NCI-H82 (cell line): Measurements from ENCODE around the gene FGGY.
"Not testable (repeated sequence)": the region's sequence is repeated elsewhere in the genome, so short reads cannot be mapped to it uniquely, and the experiment has no call there.

Source experiments
- DNase-seq: peaks from one replicate; lab custom pipeline; 2025; lab: John Stamatoyannopoulos, UW

Gene FGGY

GRCh38 chr1:59640851-59641250, 344.0 kb downstream of the FGGY start:
- DNase-seq, result no peak

DNA sequence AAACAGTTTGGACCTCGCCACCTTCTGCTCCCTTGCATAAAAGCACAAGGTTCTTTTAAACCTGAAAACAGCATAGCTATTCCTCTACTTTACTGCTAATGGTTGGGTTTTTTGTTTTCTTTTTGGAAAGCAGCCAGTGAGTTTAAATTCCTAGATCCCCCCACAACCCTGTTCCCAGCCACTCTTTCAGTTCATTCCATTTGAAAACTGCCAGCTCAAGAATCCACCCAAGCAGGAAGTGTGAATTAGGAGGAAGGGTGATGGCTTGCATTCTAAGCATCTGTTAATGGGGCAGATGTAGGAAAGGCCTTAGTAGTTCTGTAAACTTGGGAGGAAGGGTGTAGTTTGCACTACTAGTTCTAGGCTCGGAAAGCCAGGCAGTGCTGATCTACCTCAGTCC, 344.9 kb downstream of the FGGY start:
- DNase-seq, result no peak

DNA sequence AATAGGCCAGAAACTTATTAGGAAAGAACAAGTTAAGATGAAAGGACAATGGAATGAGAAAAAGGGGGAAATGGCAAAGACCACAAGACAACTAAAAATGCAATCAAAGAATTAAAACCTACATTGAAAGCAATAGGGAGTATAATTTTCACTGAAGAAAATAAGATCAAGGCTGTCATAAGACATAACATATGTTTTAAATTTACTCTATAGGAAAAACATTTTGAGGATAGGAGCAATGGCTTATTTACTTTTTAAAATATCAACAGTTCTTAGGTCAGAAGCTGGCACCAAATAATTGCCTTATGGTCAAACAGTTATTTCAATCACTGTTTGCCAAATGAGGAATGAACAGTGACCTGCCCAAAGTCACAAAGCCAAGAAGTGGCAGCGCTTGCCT, 346.6 kb downstream of the FGGY start:
- no peak for DNase-seq

DNA sequence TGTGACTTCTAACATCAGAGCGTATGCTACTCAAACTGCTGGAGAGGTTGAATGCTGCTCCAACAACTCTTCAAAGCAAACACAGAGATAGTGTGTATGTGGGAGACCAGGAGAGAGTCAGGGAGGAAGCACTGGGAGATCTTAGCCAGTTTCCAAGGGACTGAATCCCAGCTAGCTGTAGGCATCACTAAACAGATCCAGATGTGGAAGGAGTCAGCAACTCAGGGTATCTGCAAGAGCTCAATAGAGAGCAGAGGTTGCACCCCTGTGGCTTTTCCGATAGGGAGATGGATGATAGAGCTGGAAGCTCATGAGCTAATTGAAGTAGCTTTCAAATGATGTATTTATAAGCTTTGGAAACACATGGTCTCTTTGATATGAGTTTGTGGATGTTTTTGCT, 349.0 kb downstream of the FGGY start:
- peak; percentile 11 for DNase-seq

GRCh38 chr1:59653142-59653958, 356.5 kb downstream of the FGGY start:
- not testable (repeated sequence) for DNase-seq

DNA sequence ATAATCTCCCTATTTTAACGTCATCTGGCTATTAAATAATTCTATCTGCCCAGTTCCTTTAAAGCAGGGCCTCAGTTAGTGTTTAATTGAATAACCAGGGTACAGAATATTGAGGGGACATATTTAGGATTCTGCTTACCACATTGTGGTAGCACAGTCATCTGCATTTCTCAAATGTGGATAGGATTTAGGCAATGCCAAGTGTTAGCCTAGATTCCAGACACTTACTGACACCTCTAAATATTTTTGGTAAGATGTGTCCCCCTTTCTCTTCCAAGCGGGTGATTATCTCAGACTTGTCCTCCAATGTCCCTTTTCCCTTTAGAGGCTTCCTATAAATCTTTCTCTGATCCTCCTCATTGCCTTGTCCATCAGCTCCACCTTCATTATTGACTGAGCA, 357.1 kb downstream of the FGGY start:
- DNase-seq, result no peak

DNA sequence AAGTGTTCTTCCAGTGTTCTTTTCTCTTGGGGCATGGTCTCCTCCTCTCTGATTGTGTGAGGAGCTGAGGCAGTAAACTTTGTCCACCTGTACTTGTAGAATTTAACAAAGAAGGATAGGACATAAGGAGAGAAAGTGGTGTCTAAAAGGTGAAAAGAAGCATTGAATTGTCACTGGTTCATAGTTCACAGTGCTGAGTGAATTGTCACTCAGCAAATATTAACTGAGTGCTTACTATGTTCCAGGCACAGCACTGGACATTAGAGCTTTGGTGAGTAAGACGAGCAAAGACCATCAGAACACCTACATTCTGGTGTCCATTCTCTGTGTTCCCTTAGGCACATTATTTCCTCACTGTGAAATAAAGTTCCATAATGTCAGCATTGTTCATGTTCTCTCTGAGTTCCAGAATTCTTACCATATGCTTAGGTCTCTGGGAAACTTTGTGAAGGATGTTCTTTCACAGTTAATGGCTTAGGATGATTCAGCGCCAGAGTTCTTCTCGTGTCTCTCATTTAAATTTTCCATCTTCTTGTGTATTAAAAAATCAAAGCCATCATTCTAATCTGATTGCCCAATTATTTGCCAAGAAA, 361.1 kb downstream of the FGGY start:
- no peak for DNase-seq

- no peak for DNase-seq
Observed at GRCh38 chr1:59664166-59664565, 367.3 kb downstream of the FGGY start.

DNA sequence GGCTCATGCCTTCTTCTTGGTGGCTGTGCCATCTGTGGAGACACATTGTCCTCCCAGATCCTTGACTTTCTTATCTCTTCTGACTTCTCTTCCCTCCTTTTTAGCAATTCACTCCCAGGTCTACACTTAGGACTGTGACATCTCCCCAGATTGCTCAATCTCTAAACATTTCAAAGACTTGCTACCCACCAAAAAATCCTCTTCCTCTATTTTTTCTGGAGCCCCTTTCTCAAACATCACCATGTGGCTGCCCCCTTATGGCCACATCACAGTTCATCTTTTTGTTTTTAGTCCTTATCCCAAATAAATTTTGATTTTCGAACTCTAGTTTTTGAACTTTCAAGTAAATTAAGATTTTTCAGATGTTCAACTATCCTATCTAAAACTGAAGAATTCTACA, 369.2 kb downstream of the FGGY start:
- no peak for DNase-seq

DNA sequence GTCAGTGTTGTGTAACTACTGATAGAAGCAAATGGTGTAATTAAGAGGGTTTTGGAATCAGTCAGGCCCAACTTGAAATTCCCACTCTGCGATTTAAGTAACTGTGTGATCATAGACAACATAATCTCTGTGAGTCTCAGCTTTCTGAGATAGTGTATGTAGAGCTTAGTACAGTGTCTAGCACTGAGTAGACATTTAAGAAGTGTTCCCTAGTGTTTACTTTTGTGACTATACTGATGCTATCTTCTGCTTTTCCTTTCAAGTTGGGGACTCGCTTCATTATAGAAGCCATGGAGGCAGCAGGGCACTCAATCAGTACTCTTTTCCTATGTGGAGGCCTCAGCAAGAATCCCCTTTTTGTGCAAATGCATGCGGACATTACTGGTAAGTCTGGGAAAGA, 370.1 kb downstream of the FGGY start:
- no peak for DNase-seq

DNA sequence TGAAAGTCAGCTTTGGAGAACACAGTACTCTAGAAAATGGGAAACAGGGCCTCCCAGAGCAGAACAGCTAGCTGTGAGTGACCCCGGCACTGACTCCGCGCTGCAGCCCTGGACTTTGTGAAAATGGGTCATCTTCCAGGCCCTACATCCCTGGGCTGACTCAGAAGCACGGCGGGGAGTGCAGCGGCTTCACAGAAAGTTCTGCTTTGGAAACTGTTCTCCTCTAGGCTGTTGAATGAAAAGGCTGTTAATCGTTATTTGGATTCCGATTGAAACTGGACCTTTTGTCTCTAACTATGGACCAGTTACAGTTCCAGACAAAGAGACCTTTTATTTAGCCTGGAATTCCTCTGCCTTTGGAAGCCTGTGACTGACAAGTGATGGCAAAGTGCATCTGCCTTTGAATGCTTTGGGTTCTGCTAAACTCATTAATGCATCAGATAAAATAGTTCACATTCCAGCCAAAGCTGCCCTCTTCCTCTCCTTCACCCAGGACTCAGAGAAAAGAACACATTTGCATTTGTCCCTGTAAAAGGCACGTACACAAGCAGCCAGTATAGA, 372.9 kb downstream of the FGGY start:
- DNase-seq, result no peak

GRCh38 chr1:59670662-59671061, 373.8 kb downstream of the FGGY start:
- no peak for DNase-seq

- no peak for DNase-seq
Observed at GRCh38 chr1:59671066-59671952, 374.4 kb downstream of the FGGY start.

DNA sequence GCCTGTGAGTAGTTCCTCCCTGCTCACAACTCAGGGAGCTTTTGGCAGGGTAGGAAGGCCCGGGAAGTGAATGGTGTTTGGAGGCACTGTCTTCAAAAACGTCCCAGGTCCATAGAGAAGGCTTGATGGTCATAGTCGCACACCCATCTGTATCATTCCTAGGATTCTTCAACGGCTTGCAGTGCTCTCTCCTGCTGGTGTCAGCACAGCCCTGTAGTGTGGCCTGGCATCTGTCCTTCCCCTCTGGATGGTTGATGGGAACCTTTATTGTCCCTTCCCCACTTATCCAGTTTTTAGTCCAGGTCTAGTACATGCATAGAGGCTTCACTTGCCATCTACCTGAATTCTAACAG, 375.0 kb downstream of the FGGY start:
- DNase-seq, result no peak

DNA sequence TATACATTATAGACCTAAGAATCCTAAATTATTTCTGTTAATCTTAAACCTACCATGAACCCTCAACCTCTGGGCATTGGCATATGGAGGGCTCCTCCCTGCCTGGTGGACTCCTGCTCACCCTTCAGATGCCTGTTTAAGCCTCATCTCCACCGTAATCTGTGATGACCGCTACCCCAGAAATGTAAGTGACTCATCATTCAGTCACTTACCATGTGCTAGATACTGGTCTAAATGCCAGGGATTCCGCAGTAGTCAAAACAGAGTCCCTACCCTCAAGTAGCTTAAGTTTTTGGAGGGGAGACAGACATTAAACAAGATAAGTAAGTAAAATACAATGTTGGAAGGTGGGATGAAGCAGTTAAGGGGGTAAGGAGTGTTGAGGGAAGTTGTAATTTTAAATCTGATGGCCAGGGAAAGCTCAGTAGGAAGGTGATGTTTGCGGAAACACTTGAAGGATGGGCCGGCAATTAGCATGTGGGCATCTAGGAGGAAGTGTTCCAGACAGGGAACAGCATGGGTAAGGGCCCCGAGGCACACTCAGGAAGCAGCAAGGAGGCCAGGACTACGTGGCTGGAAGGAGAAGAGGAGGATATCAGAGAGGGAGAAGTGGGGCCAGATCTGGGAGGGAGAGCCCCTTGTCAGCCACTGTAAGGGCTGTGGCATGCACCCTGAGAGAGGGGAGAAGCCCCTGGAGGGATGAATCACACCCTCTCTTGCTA, 376.1 kb downstream of the FGGY start:
- no peak for DNase-seq

GRCh38 chr1:59673573-59674450, 376.9 kb downstream of the FGGY start:
- DNase-seq, result no peak

DNA sequence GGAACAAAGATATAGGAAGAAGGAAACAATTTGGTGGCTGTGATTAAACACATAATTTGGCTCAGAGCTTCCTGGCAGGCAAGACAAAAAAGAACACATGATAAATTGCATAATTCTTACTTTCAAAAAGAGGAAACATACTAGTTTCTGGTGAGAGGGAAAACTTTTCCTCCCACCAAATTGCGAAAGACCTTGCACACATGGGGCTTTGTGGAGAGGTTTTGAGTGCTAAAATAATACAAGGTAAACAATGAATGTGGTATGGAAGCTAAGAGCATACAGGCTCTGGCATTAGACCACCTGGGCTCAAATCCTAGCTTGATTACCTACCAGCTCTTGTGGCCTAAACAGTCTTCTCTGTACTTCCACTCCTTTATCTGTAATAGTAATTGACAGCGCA, 377.7 kb downstream of the FGGY start:
- no peak for DNase-seq

DNA sequence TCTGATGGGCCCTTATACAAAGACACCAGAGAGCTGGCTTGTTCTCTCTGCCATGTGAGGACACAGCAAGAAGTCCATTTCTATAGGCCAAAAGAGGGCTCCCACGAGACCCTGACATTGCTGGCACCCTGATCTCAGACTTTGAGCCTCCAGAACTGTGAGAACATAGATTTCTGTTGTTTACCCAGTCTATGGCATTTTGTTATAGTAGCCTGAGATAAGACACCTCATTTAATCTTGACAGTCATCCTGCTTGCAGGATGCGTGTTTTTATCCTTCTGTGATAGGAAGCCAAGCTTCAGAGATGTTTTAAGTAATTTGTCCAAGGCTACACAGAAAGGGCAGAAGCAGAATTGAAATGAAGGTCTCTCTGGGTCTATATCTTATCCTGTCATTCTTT, 379.0 kb downstream of the FGGY start:
- no peak for DNase-seq

DNA sequence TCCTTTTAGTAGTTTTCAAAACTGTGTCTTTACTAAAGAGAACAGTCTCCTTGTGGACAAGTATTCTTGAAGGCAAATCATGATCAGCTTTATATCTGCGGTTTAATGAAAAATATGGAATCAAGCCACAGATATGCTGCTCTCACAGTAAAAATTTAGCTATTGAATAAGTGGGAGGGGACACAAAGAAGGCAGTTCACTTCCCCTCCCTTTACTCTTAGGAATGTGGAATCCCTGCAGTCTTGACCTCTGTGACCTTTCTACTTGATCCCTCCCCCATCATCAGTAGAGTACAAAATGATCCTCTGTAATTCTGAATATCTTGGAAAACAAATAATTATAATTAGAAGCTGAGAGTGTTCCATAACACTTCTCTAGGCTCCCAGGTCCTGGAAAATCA, 381.1 kb downstream of the FGGY start:
- DNase-seq, result no peak

- DNase-seq, result peak; percentile 84
Observed at GRCh38 chr1:59678493-59679228, 381.8 kb downstream of the FGGY start.
